Measurements from ENCODE around the gene OTOF.
"Not testable (repeated sequence)": the region's sequence is repeated elsewhere in the genome, so short reads cannot be mapped to it uniquely, and the experiment has no call there.

Gene OTOF

GRCh38 chr2:26479131-26479788, 1.3 kb upstream of the OTOF start:
- no peak for DNase-seq

GRCh38 chr2:26478366-26478765, 442 bp upstream of the OTOF start:
- no peak for DNase-seq

- no peak for DNase-seq
These were observed 606 bp downstream of the OTOF start for GRCh38 chr2:26477126-26477910.

GRCh38 chr2:26475832-26476501, 2.0 kb downstream of the OTOF start:
- DNase-seq, result no peak

- DNase-seq, result no peak
These were observed 2.9 kb downstream of the OTOF start for GRCh38 chr2:26475037-26475436.

GRCh38 chr2:26474261-26474785, 3.6 kb downstream of the OTOF start:
- no peak for DNase-seq

GRCh38 chr2:26473796-26474195, 4.1 kb downstream of the OTOF start:
- DNase-seq, result no peak

- no peak for DNase-seq
These were observed 4.9 kb downstream of the OTOF start for GRCh38 chr2:26472821-26473655.

- no peak for DNase-seq
These were observed 5.9 kb downstream of the OTOF start for GRCh38 chr2:26471766-26472706.

- no peak for DNase-seq
These were observed 6.6 kb downstream of the OTOF start for GRCh38 chr2:26471289-26471688.

GRCh38 chr2:26470601-26471260, 7.2 kb downstream of the OTOF start:
- DNase-seq, result no peak

GRCh38 chr2:26469955-26470354, 8.0 kb downstream of the OTOF start:
- DNase-seq, result no peak

- DNase-seq, result no peak
These were observed 8.7 kb downstream of the OTOF start for GRCh38 chr2:26469092-26469710.

- not testable (repeated sequence) for DNase-seq
These were observed 9.4 kb downstream of the OTOF start for GRCh38 chr2:26468544-26468943.

- no peak for DNase-seq
These were observed 11.1 kb downstream of the OTOF start for GRCh38 chr2:26466662-26467310.

- no peak for DNase-seq
These were observed 11.9 kb downstream of the OTOF start for GRCh38 chr2:26465981-26466471.

- DNase-seq, result no peak
These were observed 12.5 kb downstream of the OTOF start for GRCh38 chr2:26465266-26465925.

GRCh38 chr2:26464390-26465265, 13.3 kb downstream of the OTOF start:
- DNase-seq, result no peak

Measured in DMS79 treated with DMSO at 0.1 percent for 48 hours (cell line).